Activated CD8-positive, alpha-beta T cell treated with anti-CD3 and anti-CD28 coated beads for 36 hours (primary cell): Measurements from ENCODE around the gene RABAC1. TPM values are rescaled to one million over a fixed set of nuclear protein-coding genes. Genes with fewer than 3 reads are reported as not detected.
A peak's percentile ranks its signal among the peaks of the same experiment; 100 is the strongest.

Experiments
- ATAC-seq: fragments of 200-7000 bp; cut with Tn5 transposase; one replicate; pipeline ENCODE4 v1.10.0; 2021; ENCODE audit warnings: mild to moderate bottlenecking, moderate library complexity
- CTCF ChIA-PET: fragments of 350-600 bp; sonication (Branson Sonifier 250); formaldehyde crosslinking; loops from one replicate; lab custom pipeline; 2021; ENCODE audit warnings: antibody characterized with exemption; lab: Charles Lee
- POLR2A ChIA-PET: fragments of 350-600 bp; sonication (Branson Sonifier 250); formaldehyde crosslinking; loops from one replicate; lab custom pipeline; 2021; ENCODE audit warnings: antibody characterized with exemption; lab: Charles Lee
- DNase-seq: peaks from one replicate; pipeline ENCODE4 v3.0.0-alpha.2; 2020
- H3K27ac Mint-ChIP-seq: one replicate; pipeline ENCODE4 v1.8.0; 2021; ENCODE audit warnings: mild to moderate bottlenecking, mixed read lengths
- H3K27me3 Mint-ChIP-seq: one replicate; pipeline ENCODE4 v1.8.0; 2021; ENCODE audit warnings: mixed read lengths
- H3K36me3 Mint-ChIP-seq: one replicate; pipeline ENCODE4 v1.8.0; 2021; ENCODE audit warnings: low read depth, mixed read lengths
- H3K4me1 Mint-ChIP-seq: one replicate; pipeline ENCODE4 v1.8.0; 2021; ENCODE audit warnings: low read depth, mixed read lengths
- H3K4me3 Mint-ChIP-seq: one replicate; pipeline ENCODE4 v1.8.0; 2021; ENCODE audit warnings: mild to moderate bottlenecking, moderate library complexity, mixed read lengths
- H3K9me3 Mint-ChIP-seq: one replicate; pipeline ENCODE4 v1.8.0; 2021; ENCODE audit warnings: mixed read lengths
- CTCF ChIP-seq: fragments of 200-600 bp; IDR thresholded peaks from one replicate; pipeline ENCODE4 v1.8.0; 2022; ENCODE audit warnings: antibody characterized with exemption, mild to moderate bottlenecking
- intact Hi-C: fragments of 100-400 bp; cut with micrococcal nuclease; formaldehyde crosslinking; loops from one replicate; pipeline ENCODE4 v1.10.0; 2022
- total RNA-seq, 2 experiments: library from RNA; stranded (reverse); gene quantifications; one replicate each; pipeline ENCODE4 v1.2.3, GENCODE V29; 2021

The RABAC1 gene
- total RNA-seq, 2 experiments from 2014 or later = 49.6 to 52.4 TPM

- CTCF ChIA-PET = interaction anchor here (0.9 to 2.8 kb wide), 6 partner anchors 14 to 68 kb away, joined by 3 to 20 read pairs (median 6); no protein-coding TSS in a partner anchor
- Mint-ChIP-seq H3K4me3 (no peak overlapping the region), H3K27me3 (peaks cover 14% of the 10 kb centered on the region), H3K9me3 (no peaks in the 10 kb centered on the region), H3K36me3 (no peaks in the 10 kb centered on the region), H3K4me1 (peaks cover 41% of the 10 kb centered on the region), H3K27ac (no peak overlapping the region)
- intact Hi-C loops = no loop called here
- POLR2A ChIA-PET = interaction anchor here (0.7 to 1.7 kb wide), 9 partner anchors 10 to 71 kb away, joined by 3 to 5 read pairs (median 4); partner anchors contain the start of gene RPS19
- DNase-seq (no peak), ATAC-seq (no peak)
- TF ChIP-seq CTCF = peak; percentile 60
Observed at GRCh38 chr19:41930926-41931592, 28.1 kb downstream of the RABAC1 start.

DNA sequence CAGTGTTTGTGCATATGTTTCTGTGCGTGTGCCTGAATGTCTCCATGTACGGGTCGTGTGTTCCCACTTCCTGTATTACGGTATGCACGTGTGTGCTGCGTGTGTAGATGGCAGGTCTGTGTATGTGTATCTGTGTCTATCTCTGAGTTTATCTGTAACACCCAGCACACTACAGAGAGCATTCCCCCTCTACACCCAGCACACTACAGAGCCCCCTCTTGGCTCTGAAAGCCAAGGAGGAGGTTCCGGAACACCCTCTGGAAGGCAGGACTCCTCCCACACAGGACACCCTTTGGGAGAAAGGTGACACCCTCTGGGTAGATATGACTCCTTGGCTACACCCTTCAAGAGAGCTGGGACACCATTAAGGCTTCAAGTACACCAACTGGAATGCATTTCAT is 28.8 kb downstream of the RABAC1 start:
- DNase-seq (no peak), ATAC-seq (no peak)
- CTCF ChIA-PET = interaction anchor here (0.9 to 2.8 kb wide), 4 partner anchors 15 to 68 kb away, joined by 3 to 20 read pairs (median 10); no protein-coding TSS in a partner anchor
- Mint-ChIP-seq H3K4me1 (peaks cover 39% of the 10 kb centered on the region), H3K27ac (no peak overlapping the region), H3K9me3 (no peaks in the 10 kb centered on the region), H3K27me3 (peaks cover 12% of the 10 kb centered on the region), H3K36me3 (no peaks in the 10 kb centered on the region), H3K4me3 (no peak overlapping the region)
- intact Hi-C loops = no loop called here
- POLR2A ChIA-PET = interaction anchor here (0.7 to 1.7 kb wide), 10 partner anchors 11 to 70 kb away, joined by 3 to 7 read pairs (median 4); partner anchors contain the start of gene RPS19
- no peak for TF ChIP-seq CTCF

DNA sequence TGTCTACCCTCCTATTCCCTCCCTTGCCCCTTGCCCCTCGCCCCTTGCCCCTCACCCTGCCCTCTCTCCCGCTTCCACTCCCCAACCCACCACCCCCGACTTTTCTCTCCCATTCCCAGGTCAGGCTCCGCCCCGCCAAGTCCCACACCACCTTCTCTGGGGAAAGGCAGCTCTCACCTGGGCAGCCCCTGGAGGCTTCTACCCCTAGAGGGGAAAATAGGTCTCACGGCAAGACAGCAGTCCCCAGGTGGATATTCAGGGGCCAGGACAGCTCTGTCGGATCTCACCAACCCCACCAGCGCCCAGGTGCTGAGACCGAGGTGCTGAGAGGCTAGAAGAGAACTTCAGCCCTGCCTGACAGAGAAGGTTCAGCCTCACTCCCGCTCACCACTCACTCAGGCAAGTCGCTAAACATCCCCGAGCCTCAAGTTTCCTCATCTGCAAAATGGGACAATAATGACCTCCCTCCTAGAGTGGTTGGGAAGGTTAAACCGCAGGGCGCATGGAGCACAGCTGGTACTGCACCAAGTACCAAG is 29.5 kb downstream of the RABAC1 start:
- Mint-ChIP-seq H3K9me3 (no peaks in the 10 kb centered on the region), H3K4me3 (peak overlapping the region; percentile 75), H3K4me1 (peaks cover 32% of the 10 kb centered on the region), H3K27ac (no peak overlapping the region), H3K36me3 (no peaks in the 10 kb centered on the region), H3K27me3 (peaks cover 9% of the 10 kb centered on the region)
- DNase-seq (no peak), ATAC-seq (no peak)
- ChIA-PET POLR2A (interaction anchor here (0.8 to 1.7 kb wide), 9 partner anchors 12 to 64 kb away, joined by 3 to 7 read pairs (median 4); no protein-coding TSS in a partner anchor), CTCF (interaction anchor here (2.4 to 2.8 kb wide), 3 partner anchors 15 to 56 kb away, joined by 8 to 20 read pairs (median 11); no protein-coding TSS in a partner anchor)
- no peak for TF ChIP-seq CTCF
- intact Hi-C loops = no loop called here

GRCh38 chr19:41928754-41929535 is 30.2 kb downstream of the RABAC1 start:
- ATAC-seq (peak; percentile 71), DNase-seq (peak; percentile 62)
- intact Hi-C loops = no loop called here
- peak overlapping the region; percentile 75 for H3K4me3 Mint-ChIP-seq
- H3K36me3 Mint-ChIP-seq = no peaks in the 10 kb centered on the region
- no peak for TF ChIP-seq CTCF
- no peaks in the 10 kb centered on the region for H3K9me3 Mint-ChIP-seq
- peak overlapping the region; percentile 72 for H3K27ac Mint-ChIP-seq
- peaks cover 9% of the 10 kb centered on the region for H3K27me3 Mint-ChIP-seq
- peaks cover 29% of the 10 kb centered on the region for H3K4me1 Mint-ChIP-seq
- CTCF ChIA-PET = interaction anchor here (1.0 to 2.8 kb wide), 6 partner anchors 16 to 56 kb away, joined by 4 to 20 read pairs (median 6); partner anchors contain the start of gene RABAC1
- POLR2A ChIA-PET = interaction anchor here (0.8 to 2.7 kb wide), 13 partner anchors 14 to 69 kb away, joined by 3 to 10 read pairs (median 4); partner anchors contain the start of gene RPS19
